NK-92 treated with Interleukin-12 subunit alpha and Interleukin-12 subunit beta, amount 100 ng/mL, for 24 hours (cell line): ENCODE measurements around the gene PSME2.

Experiments used
- DNase-seq: peaks from one replicate; lab custom pipeline; 2025; lab: John Stamatoyannopoulos, UW

Gene PSME2

GRCh38 chr14:24179294-24179960, 33.0 kb upstream of the PSME2 start:
- no peak for DNase-seq

GRCh38 chr14:24178399-24179178, 32.2 kb upstream of the PSME2 start:
- no peak for DNase-seq

DNA sequence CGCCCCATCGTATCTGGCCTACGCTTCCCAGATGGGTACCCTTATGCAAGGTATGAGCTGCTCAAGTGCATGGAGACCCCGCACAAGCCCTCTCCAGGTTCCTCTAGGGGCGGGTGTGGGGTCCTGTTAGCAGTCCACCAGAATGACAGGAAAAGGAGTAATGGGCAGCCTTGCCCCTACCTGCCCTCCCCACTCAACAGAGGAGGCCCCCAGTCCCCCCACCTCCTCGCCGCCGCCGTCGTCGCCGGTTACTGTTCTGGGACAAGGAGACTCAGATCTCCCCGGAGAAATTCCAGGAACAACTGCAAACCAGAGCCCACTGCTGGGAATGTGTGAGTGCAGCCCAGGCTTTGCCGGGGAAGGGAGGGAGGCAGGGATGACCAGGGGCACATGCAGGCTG, 31.5 kb upstream of the PSME2 start:
- DNase-seq: no peak

DNA sequence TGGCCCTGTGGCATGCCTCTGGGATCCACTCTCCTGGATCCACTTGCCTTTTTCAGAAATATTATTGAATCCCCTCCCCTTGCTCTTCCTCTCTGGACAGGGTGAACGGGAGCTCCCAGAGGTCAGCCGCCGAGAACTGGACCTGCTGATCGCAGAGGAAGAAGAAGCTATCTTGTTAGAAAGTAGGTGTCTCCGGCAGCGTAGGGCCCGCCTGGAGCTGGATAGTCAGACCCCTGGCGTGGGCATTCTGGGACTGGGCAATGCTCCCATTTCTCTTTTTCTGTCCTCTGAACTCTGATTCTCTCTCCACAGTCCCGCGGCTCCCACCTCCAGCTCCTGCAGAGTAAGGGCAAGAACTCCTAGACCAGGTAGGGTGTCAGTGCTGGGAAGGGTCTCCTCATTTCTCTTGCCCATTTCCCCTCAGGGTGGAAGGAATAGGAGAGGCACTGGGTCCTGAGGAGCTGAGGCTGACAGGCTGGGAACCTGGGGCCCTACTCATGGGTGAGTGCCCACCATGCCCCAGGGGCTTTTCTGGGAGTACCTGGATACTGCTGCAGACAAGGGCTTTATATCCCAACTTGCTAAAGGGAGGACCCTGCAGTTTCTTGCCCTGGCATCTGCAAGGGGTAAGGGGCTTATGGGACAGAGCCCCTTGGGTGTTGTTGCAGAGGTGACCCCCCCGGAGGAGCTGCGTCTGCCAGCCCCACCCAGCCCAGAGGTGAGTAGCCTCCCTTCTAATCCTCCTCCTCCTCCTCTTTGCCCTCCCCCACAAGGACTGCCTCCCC, 30.8 kb upstream of the PSME2 start:
- no peak for DNase-seq

- no peak for DNase-seq
Measured at GRCh38 chr14:24176599-24176998, 30.2 kb upstream of the PSME2 start.

GRCh38 chr14:24172871-24173281, 26.5 kb upstream of the PSME2 start:
- DNase-seq: no peak

DNA sequence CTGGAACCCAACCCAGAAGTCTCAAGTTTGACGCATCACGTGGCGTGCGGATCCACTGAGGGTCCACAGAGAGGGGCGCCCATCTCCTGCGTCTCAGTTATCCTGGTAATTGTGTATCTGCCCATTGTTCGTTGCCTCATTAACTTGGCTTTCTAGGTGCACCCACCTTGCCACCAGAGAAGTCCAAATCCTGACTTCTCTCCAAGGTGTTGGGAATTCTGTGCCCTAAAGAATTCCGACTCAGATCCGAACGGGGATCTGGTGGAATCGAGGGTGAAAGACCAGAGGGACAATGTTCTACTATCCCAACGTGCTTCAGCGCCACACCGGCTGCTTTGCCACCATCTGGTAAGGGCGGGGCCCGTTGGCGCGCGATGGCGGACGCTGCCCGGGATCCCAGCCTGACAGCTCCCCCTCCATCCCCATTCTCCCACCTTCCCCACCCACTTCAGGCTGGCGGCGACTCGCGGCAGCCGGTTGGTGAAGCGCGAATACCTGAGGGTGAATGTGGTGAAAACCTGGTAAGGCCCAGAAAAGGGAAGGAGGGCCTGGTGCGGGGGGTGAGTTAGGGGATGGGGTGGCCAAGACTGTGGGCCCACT, 26.0 kb upstream of the PSME2 start:
- no peak for DNase-seq

- no peak for DNase-seq
Measured at GRCh38 chr14:24171422-24172260, 25.2 kb upstream of the PSME2 start, which contains the start of gene REC8. Gene REC8, plus strand, starts transcription at chr14:24172080. Its CDS starts 473 bp downstream, at chr14:24172553.

DNA sequence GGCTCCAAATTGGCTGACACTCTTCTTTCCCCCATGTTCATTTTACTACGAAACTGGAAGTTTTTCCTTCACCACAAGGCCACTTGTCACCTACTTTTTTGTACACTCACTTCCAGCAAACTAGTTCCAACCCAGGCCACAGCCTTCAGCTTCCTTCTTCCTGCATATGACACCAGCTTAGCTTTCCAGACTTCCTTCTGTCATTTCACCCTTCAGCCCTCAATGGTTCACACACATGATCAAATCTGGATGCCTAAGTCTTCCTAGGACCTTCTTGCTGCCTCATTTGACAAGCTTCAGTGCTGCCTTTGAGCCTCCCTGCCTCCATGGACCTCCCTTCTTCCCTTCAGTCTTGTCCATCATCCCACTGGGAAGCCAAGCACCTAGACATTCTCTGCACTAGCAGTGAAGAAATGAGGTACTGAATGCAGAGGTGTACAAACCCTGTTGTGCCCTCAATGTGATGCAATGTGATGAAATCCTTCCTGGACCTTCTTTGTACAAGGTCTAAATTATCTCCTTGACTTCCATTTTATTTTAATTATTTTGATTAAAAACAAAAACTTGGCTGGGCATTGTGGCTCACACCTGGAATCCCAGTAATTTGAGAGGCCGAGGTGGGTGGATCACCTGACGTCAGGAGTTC, 21.2 kb upstream of the PSME2 start:
- no peak for DNase-seq

DNA sequence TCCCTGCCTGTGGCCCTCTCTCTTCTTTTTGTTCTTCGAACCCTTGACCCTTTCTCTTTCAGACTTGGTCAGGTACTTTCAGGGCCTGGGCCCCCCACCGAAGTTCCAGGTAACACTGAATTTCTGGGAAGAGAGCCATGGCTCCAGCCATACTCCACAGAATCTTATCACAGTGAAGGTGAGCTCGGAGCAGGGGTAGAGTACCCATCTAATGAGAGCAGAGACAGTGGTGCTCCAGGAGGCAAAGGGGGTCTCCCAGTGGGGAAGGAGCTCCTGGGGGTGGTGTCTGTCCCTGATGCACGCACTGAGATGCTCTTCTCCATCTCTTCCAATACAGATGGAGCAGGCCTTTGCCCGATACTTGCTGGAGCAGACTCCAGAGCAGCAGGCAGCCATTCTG, 19.4 kb upstream of the PSME2 start:
- DNase-seq: no peak

DNA sequence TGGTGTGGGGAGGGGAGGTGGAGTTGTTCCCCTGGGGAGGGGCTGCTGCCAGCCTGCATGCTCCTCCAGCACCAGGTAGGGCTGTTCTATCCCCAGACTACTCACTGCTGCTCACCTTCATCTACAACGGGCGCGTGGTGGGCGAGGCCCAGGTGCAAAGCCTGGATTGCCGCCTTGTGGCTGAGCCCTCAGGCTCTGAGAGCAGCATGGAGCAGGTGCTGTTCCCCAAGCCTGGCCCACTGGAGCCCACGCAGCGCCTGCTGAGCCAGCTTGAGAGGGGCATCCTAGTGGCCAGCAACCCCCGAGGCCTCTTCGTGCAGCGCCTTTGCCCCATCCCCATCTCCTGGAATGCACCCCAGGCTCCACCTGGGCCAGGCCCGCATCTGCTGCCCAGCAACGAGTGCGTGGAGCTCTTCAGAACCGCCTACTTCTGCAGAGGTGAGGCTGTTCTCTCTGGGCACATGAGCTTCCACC, 18.1 kb upstream of the PSME2 start:
- DNase-seq: no peak

DNA sequence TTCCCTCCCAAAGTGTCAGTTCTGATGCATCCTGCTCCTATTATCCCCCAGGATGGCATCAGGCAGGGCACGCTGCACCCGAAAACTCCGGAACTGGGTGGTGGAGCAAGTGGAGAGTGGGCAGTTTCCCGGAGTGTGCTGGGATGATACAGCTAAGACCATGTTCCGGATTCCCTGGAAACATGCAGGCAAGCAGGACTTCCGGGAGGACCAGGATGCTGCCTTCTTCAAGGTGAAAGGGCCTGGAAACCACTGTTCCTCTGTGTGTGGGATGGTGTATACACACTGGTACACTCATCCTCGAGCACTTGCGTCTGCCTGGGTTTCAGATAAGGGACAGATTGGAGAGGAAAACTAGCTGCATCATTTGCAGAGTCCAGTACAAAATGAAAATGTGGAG, 15.7 kb upstream of the PSME2 start:
- no peak for DNase-seq

DNA sequence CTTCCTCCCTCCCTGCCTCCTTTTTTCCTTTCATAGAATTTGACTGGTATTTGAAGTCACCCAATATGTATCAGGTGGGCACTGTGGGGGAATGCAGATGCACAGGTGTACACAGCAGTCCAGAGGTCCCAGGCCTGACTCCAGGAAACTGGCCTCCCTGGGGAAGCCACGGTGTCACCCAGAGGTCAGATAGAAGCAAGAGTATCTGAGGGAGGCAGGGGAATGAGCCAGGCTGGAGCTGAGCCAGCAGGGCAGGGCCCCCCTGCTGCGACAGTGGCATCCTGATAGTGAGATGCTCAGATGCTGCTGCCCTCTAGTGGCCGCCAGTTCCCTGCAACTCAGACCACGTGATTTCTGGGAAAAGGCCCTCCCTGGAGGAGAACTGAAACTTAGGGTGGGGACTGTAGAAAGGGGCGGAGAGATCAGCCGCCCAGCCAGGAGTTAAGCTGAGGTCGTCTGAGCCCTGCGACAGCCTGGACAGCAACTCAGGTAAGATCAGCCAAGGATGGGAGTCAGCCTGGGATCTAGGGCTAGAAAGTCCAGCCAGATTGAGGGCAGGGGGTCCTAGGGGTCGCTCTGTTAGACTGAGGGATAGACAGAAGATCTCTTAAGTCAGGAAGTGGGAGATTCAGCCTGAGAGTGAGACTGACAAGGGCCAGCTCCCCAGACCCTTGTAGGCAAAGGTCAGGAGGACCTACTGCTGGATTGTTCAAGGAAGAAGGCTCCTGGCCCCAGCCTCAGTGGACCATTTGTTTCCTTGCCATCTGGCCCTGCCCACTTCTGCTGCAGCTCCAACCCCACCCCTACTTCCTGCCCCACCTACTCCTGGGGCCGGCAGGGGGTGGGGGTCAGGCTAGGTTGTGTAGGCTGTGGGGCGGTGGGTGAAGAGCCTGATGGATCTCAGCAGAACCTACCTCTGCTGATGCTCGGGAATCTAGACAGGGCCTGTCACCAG, 14.7 kb upstream of the PSME2 start, which contains the start of gene IRF9:
IRF9 (plus strand) TSS at position 416 of the 955 bp plus-strand sequence. CDS start 880 bp downstream, outside the sequence.
- peak; percentile 88 for DNase-seq

- DNase-seq: no peak
Measured at GRCh38 chr14:24160499-24160849, 14.1 kb upstream of the PSME2 start.

DNA sequence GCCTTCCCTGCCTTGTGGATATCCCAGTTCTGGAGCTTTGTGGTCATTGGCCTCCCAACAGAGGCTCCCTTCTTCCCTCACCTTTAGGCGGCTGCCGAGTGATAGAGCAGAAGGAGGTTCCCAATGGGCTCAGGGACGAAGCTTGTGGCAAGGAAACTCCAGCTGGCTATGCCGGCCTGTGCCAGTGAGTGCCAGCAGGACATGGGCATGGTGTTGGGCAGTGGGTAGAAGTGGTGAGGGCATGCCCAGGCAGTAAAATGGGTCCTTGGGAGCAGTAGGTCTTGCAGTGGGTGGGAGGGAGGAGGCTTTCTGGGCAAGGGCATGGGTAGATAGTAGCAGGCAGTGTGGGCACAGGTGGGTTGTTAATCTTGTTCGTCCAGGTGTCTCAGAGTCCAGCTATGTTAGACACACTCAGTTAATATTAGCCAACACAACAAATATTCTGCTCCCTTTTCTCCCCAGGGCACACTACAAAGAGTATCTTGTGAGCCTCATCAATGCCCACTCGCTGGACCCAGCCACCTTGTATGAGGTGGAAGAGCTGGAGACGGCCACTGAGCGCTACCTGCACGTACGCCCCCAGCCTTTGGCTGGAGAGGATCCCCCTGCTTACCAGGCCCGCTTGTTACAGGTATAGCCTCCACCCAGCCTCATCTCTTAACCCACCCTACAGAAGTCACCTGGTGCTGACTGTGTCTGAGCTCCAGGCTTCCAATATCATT, 13.5 kb upstream of the PSME2 start:
- DNase-seq: no peak

- no peak for DNase-seq
Measured at GRCh38 chr14:24157331-24157730, 10.9 kb upstream of the PSME2 start.

DNA sequence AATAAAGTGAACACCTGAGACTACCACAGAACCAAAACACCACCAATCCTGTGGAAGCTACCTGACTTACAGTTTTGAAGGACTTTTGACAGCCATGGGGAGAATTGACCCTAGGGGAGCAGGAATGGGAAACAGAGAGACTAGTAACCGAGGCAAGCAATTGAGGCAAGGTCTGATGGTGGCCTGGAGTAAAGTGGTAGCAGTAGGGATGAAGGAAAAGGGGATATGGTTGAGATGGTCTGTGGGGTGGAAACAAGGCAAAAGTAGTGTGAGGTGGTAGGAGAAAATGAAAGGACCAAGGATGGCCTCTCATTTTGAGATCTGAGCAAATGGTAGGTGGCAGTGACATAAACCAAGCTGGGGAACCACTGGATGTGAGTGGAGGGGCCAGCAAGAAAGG, 10.4 kb upstream of the PSME2 start:
- no peak for DNase-seq

GRCh38 chr14:24155100-24155499, 8.7 kb upstream of the PSME2 start:
- DNase-seq: no peak
